Measurements from ENCODE around the gene MAMDC4.

DNA sequence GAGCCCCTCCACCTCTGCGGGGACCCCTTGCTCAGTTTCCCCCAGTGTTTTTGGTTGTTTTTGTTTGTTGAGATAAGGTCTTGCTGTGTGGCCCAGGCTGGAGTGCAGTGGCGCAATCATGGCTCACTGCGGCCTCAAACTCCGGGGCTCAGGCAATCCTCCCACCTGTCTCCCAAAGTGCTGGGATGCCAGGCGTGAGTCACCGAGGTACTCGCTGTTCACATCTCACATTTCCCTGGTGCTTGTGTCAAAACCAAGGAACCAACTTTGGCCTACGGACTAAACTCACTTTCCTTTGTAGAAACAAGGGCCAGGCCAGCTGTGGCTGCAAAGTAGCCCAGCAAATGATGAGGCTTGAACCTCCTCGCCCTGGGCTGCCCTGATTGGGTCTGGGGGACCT lies 19.6 kb upstream of the MAMDC4 start:
- TF ChIP-seq, protein P1, sequence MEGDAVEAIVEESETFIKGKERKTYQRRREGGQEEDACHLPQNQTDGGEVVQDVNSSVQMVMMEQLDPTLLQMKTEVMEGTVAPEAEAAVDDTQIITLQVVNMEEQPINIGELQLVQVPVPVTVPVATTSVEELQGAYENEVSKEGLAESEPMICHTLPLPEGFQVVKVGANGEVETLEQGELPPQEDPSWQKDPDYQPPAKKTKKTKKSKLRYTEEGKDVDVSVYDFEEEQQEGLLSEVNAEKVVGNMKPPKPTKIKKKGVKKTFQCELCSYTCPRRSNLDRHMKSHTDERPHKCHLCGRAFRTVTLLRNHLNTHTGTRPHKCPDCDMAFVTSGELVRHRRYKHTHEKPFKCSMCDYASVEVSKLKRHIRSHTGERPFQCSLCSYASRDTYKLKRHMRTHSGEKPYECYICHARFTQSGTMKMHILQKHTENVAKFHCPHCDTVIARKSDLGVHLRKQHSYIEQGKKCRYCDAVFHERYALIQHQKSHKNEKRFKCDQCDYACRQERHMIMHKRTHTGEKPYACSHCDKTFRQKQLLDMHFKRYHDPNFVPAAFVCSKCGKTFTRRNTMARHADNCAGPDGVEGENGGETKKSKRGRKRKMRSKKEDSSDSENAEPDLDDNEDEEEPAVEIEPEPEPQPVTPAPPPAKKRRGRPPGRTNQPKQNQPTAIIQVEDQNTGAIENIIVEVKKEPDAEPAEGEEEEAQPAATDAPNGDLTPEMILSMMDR (IDR thresholded peaks at IDR 0.05; ENCODE audit: insufficient read depth, low read depth, low read length) = no peak
- TF ChIP-seq EZH2 (IDR thresholded peaks at IDR 0.05; ENCODE audit: insufficient read depth, low read length) = no peak
